ENCODE data around the gene JUNB.

- TF ChIP-seq GATA2 (IDR thresholded peaks at IDR 0.05; ENCODE audit: low read depth, low read length) (no peak), GATA3 (IDR thresholded peaks at IDR 0.05; ENCODE audit: low read depth, low read length) (no peak)
Observed at GRCh38 chr19:12770922-12771321, 20.4 kb upstream of the JUNB start.

Data from SH-SY5Y (cell line).